NCI-H1436 (cell line): ENCODE data around the gene MAMSTR.
A peak's percentile ranks its signal among the peaks of the same experiment; 100 is the strongest.

ENCODE experiments used
- DNase-seq: peaks from one replicate; lab custom pipeline; 2025; lab: John Stamatoyannopoulos, UW

MAMSTR gene

DNA sequence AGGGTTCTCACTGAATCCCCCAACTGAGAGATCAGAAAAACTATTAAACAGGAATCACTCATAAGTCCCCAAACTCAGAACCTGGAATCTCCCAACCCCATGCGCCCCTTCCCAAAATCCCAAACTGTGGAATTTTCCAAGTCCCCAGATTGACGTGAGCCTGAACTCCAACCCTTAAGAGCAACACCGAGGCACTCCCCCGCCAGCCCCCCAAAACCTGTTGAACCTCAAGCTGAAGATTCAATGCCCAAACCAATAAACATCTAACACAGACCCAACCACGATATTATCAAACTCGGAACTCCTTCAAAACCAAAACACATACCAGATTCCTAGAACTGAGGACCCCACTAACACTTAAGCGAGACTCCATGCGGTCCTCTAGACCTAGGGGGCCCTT, 26.6 kb upstream of the MAMSTR start:
- no peak for DNase-seq

DNA sequence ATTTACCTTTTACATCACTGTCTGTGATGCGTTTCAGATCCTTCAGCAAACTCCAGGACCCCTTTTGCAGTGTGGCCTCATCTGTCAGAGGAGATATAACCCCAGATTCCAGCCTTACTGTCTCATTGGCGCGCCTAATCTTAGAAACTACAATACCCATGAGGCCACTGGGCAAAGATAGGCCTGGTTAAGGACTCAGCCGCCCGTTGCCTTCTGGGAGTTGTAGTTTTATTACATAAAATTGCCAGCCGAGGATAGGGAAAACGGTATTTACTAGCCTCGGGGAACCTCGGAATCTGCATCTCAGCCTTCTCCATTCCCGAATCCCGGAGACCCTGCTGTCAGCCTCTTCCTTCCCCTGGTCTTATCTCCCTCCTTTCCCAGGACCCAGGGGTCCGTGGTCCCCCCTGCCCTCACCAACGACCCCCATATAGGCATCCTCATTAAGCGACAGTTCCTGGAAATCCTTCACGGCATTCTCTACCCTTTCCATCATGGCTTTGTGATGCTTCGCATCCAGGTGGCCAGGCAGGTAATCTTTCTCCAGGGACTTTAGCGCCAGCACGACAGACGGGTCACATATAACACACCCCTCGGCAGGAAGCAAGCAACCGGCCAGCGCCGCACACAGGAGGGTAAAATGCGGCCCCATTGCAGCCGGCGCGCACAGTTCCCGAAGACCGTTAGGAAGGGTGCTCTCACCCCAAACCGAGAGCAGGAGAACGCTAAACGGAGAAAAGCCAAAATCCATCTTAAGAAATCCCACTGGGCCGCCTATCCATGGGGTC, 25.9 kb upstream of the MAMSTR start:
- DNase-seq = peak; percentile 83

DNA sequence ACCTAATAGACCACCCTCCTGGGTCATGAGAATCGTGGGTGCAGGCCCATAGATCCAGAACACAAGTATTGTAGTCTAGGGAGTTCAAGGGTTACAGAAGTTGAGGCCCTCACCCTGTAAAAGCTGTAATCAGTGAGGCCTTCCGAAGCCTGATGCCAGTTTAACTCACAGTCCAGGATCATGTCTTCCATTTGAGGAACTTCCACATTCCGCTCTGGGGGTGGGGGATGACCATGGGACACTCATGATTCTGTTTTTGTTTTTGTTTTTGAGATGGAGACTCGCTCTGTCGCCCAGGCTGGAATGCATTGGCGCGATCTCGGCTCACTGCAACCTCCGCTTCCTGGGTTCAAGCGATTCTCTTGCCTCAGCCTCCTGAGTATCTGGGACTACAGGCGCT, 22.6 kb upstream of the MAMSTR start:
- DNase-seq = no peak

DNA sequence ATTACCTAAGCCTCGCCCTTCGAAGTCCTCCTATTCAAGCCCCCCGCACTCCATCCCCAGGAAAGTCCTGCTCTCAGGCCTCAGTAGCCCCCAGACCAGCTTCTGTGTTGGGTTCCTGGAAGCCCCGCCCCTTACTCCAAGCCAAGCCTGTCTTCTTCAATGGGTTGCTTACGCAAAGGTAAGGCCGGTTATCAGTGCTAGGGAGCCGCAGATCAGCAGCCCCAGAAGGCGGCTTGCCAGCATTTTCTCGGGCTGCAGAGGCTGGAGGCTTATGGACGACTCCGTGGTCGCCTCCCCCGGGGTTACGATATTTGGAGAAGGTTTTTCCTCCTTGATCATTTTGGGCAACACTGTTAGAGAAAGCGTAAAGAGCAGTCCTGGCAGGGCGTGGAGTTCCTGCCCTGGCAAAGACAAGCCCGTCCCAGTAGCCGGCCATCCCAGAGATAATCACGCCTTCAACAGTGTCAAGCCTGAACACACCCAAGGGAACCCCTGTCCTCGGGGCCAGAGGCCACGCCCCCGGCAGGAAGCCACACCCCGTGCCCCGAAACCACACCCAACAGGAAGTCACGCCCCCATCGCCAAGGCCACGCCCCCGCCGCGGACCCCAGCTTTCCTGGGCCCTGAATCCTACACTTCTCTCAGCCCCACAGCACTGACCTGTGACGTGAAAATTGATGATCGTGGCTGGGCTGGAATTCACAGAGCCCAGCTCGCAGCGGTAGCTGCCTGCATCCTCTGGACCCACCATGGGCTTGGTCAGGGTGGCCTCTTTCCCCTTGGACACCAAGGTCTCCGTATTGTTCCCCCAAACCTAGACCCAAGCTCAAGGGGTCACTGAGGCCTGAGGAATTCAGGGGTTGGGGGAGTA, 21.8 kb upstream of the MAMSTR start:
- DNase-seq = no peak

DNA sequence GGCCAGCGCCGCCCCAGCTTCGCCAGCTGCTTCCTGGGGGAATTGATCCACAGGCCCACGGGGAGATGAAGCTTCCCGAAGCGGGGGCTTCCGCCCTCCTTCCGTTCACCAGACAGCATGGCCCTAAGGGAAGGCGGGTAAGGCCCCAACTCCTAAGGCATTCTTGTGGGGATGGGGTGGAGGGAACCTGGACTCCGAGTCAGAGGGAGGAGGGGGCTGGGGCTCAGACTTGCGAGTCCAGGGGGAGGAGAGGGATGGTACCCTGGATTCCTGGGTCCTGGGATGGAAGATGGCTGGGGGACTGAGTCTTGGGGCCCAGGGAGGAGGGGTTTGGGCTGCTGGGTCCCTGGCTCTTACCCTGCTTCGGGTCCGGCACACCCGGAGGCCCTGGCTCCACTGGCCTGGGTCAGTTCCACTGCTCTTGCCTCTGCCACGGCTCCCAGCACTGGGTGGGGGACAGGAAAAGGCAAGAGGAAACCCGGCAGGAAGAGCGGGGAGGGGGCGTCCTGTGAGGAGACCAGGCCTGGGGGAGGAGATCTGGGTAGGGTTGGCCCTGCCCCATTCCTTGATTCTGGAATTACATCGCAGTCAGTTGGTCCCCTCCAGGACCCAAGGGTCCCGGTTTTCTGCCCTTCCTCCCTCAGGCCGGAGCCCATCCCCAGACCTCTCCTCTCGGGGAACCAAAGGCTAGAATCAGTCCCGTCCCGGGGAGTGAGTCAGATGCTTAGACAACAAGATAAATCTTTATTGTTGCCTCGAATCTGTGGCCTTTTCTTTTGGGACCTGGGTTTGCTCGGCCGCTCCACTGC, 20.8 kb upstream of the MAMSTR start, which contains the start of gene RASIP1:
RASIP1 (minus strand) TSS at position 447 of the 809 bp plus-strand sequence; CDS start at position 119, 328 bp downstream.
- DNase-seq = no peak

DNA sequence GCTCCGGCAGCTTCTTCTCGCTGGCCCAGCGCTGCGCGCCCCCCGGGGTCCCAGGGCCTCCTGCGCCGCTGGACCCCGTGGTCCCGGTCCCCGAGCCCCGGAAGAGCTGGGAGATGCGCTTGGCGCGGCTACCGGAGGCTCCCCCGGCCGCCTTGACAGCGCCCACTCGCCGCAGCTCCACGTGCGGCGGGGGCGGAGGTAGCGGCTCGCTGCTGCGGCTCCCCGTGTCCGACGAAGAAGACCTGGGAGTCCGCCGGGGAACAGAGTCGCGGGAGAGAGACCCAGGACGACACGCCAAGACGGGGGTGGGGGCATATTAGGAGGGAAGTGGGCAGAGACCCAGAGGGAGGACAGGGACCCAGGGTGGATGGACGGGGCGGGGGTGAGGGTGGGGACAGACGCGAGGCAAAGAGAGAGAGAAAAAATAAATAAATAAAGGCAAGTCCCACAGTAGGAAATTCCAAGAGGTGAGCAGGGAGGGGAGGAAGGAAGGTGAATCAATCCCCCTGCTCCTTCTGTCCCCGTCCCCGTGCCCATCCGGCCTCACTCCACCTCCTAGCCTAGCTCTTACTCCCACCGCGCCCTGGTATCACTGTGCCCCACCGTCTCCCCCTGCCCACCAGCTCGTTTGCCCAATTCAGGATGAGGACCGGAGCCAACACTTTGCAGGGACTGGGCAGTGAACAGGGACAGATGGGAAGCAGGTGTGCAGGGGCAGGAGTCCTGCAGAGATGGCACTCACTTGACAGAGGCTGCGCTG, 20.1 kb upstream of the MAMSTR start:
- no peak for DNase-seq

DNA sequence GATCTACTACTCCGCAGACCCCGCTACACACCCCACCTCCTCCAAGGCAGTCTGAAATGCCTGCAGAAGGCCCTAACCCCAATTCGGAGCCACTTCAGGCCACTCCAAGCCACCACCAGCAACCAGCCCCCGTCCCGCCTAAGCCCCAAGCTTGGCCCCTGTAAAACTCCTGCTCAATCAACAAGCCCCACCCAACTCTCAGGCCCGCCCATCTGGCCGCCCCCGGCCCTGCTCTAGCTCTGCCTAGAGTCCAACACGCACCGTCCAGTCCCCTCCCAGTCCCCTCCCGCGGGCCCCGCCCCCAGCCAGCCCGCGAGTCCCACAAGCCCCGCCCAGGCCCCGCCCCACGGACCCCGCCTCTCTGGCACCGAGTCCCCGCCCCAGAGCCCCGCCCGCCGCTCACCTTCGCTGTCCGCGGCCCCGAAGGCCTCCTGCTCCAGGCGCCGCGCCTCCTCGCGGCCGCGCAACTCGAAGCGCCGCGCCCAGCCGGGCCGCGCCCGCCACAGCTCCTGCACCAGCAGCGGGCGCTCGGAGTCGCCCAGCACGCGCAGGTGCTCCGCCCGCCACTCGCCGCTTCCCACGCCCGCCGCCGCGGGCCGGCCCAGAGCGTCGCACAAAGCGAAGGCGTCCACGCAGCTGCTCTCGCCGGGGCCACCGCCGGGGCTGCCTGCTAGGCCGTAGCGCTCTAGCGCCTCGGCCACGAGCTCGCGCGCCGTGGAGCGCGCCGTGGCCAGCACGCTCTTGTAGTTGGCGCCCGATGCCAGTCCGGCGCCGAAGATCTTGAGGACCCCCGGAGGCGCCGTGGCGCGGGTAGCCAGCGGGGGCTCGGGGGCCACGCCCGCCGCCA, 19.3 kb upstream of the MAMSTR start:
- DNase-seq = peak; percentile 96

DNA sequence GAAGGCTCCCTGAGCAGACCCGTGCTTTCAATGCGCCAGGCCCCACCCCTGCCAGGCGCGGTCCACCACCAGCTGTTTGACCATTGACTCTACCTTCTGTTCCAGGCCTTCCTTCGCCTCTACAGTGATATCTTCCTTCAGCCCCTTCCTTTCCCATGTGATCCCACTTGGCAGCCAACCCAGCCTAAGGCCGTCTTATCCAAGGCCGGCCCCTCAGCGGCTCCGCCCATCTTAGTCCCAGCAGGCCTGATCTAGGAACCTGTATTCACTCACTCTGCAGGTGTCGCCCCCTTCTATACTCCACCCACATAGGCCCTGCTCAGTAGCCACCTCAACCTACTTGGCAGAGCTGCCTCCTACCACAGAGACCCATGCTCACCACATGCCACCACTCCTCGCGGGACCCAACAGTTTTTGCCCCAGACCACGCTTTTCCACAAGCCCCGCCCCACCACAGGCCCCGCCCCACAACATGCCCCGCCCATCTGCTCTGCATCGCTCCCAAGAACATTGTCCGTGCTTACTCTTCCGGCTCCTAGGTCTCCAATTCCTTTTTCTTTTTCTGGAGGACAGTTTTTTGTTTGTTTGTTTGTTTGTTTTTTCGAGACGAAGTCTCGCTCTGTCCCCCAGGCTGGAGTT, 18.0 kb upstream of the MAMSTR start:
- DNase-seq = peak; percentile 33

DNA sequence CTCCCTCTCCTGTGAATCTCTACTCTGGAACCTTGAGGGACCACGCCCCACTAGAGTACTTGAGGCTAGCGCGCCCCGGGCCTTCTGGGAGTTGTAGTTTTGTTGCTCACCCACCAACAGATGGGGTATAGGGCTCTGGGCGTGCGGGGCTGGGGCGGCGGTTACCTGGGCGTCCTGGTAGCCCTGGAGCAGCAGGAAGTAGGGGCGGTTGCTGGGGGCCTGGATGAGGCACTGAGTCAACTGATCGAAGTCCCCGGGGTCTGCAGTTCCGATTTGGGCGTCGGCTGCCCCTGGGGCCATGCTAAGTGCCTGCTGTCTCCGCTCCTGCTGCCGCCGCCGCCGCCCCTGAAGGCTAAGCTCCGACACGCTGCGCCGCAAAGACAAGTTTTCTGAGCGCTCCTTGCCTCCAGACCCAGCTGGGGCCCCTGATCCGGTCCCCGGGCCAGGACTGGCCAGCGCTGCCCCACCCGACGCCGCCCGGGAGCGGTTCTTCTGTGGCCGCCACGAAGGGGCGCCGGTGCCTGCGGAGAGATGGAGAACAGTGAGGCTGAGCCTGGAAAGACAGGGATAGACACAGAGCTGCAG, 15.6 kb upstream of the MAMSTR start:
- DNase-seq = no peak

DNA sequence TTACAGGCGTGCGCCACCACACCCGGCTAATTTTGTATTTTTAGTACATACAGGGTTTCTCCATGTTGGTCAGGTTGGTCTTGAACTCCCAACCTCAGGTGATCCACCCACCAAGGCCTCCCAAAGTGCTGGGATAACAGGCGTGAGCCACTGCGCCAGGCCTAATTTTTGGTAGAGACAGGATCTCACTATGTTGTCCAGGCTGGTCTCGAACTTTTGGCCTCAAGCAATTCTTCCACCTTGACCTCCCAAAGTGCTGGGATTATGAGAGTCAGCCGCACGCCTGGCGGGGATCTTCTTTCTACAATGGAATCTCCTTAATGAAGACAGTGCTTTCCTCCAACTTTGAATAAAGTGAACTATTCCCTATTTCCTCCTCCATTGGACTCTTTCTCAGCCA, 15.1 kb upstream of the MAMSTR start:
- no peak for DNase-seq

DNA sequence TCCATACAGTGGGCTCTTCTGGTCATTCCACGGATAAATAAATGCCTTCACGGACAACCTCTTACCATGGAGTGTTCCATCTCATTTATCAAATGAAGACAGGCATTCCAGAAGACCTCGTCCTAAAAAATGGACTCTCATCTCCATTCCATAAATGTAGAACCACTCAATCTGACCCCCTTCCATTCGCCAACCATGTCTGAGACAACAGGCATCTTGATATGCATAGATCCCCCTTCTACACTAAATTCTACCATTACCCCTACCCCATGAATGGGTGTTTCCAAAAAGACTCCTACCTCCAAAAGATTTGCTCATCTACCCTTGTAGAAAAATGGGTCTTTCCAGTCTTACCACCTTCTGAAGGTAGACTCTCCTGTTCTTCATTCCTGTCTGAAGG, 11.9 kb upstream of the MAMSTR start:
- no peak for DNase-seq

DNA sequence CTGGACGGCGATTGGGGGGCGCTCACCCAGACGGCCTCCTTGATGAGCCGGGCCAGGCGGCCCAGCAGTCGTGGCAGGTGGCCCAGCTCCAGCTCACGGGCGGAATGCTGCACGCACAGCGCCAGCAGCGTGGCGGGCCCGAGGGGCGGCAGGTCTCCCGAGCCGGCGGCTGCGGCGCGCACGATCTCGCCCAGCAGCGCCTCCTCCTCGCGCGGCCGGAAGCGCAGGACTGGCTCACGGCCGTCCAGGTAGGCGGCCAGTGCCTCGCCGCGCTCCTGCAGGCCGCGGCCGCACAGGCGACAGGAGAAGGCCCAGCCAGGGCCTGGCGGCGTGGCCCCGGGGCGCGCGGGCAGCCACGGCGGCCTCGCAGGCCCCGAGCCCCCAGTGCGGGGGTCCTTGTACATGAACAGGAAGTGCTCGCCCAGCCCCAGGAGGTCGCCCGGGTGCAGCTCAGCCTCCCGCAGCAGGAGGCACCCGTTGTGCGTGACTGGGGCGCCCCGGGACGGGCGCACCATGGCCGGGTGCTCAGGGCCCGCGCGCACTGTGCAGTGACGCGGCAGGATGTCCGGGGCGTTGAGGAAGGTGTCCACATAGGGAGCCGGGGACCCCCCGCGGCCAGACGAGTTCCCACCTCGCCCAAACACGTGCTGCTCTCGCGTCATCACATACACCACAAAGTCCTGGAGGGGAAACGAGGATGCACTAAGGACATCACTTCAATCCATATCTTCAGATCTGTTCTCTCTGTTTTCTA, 9.6 kb upstream of the MAMSTR start:
- DNase-seq = no peak

DNA sequence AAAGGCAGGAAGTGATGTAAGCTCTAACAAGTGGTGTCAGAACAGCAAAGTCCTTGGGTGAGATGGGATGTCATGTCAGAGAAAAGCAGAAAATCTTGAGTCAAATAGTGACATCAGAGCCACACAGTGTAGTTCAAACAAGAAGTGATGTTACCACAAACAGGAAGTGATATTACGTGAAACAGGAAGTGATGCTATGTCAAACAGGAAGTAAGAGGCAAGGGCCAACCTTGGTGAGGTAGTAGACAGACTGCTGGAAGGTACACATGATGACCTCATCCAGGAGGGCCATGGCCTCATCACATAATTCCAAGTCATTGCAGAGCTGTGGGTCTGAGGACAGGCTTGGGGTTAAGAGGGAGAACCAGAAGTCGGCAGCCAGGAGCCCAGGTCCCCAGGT, 7.0 kb upstream of the MAMSTR start:
- DNase-seq = no peak

DNA sequence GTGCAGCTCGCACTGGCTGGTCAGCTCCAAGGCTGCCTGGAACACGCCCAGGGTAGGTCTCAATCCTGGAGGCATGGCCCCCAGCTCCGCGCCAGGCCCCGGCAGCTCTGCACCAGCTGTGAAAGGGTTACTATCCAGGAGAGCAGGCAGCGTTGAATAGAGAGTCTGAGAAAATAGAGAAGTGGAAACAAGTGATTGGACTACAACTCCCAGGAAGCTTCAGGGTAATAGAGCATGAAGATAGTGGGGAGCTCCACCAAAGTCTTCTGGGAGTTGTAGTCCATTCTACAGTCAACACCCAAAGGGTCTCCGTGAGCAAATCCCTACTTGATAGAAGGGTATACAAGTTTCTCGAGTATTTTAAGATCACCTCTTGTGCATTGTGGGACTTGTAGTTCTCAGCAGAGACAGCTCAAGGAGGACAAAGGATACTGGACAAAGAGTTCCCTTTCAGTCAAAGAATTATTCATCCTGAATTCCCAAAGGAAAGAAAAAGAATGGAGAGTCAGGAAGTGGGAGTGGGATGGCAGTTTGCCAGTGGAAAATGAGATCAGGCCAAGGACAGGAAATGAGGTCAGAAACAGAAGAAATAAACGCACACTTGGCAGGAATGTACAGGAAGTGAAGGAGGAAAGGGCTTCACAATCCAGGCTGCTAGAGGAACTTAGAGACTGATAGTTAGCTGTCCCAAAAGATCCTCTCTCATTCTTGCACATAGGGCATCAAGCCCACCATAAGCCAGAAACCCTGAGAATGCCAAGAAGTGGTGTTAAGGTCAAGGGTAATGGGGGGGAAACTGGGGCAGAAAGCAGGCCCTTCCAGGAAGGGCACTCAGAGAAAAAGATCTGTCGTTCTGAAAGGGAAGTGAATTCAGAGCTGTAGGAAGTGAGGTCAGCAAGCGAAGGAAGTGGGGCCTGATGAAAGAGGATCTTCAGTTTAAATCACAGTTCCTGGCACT, 5.5 kb upstream of the MAMSTR start:
- DNase-seq = peak; percentile 76

DNA sequence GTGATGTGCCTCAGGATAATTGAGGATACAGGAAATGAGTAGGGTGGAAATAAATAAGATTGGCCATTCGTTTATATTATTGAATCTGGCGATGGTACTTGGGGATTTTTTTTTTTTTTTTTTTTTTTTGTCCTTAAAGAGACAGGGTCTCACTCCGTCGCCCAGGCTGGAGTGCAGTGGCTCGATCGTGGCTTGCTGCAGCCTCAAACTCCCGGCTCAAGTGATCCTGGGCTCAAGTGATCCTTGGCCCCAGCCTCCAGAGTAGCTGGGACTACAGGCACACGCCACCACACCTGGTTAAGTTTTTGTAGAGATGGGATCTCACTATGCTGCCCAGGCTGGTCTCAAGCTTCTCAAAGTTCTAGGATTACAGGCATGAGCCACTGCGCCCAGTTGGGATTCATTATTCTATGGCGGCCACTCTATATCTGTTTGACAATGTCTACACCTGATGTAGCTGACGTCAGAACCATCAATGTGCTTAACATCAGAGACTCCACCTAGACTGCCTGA, 2.7 kb upstream of the MAMSTR start:
- DNase-seq = no peak

DNA sequence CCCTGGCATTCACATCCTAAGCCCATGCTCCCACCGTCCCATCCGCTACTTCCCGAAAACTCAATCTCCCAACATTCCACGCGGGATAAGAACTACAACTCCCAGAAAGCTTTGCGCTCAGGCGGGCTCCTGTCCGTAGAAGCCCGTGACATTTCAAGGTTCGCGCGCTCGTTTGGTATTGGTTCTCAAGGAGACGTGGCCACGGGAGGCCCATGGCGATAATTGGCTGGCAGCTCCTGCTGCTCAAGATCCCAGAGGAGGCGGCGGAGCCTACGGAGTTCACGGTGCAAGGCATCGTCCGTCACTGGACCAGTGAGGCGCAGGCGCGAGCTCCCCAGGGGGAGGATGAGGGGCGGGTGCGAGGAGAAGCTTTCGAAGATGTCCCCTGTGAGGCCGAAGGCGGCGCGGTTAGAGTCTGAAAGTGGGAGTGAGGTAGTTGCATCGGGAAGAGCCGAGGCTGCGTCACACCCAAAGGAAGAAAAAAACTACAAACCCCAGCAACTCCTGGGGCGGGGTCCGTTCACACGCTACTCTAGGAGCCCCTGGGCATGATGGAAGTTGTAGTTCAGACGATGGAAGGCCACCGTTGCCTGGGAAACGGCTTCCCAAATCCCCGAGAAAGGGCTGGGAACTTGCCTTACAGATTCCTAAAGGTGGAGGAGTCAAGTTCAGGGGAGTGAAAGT, 1.2 kb upstream of the MAMSTR start:
- peak; percentile 100 for DNase-seq

DNA sequence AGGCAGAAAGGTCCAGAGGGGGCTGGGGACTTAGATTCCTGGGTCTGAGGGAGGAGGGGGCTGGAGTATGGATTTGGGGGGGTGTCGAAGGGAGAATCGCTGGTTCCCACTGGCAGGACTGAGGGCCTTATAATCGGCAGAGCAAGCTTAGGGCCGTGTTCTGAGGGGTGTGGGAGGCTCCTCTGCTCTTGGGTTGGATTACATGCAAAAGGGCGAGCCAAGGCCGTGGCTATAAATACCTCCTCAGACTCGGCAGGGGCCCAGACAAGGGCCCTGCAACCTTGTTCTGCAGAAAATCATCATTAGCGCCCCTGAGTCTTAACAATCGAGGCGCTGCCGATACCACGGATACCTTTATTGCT, 707 bp upstream of the MAMSTR start:
- no peak for DNase-seq
